ENCODE results near the gene MTG2.

The MTG2 gene

DNA sequence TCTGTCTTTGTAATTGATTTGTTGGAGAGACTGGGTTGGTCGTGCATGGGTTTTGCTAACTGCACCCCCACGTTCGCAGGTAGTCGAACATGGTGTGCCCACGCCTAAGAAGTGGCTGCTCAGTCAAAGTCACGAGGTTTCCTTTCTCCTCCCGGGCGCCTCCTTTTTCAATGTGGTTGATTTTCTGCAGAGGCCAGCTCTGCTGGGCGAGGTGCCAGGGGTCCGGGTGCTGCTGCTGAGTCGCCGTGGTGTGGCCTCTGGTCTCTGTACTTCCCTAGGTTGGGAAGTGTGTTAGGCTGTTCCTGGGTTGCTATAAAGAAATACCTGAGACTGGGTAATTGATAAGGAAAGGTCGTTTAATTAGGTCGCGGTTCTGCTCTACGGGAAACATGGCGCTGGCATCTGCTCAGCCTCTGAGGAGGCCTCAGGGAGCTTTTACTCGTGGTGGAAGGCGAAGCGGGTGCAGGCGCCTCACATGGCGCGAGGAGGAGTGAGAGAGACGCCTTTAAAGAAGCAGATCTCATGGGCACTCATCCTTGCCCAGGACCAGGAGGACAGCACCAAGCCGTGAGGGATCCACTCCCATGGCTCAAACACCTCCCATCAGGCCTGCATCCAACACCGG is 69.6 kb downstream of the MTG2 start:
- TF ChIP-seq, protein P1, sequence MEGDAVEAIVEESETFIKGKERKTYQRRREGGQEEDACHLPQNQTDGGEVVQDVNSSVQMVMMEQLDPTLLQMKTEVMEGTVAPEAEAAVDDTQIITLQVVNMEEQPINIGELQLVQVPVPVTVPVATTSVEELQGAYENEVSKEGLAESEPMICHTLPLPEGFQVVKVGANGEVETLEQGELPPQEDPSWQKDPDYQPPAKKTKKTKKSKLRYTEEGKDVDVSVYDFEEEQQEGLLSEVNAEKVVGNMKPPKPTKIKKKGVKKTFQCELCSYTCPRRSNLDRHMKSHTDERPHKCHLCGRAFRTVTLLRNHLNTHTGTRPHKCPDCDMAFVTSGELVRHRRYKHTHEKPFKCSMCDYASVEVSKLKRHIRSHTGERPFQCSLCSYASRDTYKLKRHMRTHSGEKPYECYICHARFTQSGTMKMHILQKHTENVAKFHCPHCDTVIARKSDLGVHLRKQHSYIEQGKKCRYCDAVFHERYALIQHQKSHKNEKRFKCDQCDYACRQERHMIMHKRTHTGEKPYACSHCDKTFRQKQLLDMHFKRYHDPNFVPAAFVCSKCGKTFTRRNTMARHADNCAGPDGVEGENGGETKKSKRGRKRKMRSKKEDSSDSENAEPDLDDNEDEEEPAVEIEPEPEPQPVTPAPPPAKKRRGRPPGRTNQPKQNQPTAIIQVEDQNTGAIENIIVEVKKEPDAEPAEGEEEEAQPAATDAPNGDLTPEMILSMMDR (conservative IDR thresholded peaks at IDR 0.05; ENCODE audit: low read depth, low read length): no peak
- no peak overlapping the region for H3K4me3 ChIP-seq (ENCODE audit: low read length)
- no peak for DNase-seq (ENCODE audit: low read depth)

Measured in retinal pigment epithelial cell (primary cell).